Activated CD4-positive, alpha-beta T cell treated with anti-CD3 and anti-CD28 coated beads, Interleukin-2, amount 10 ng/mL, durations not matched to agents 7 days and 5 days (primary cell): Measurements from ENCODE around the gene CEP43. TPM values are rescaled to one million over a fixed set of nuclear protein-coding genes. Genes with fewer than 3 reads are reported as not detected.

Experiments
- CTCF ChIA-PET: fragments of 350-600 bp; sonication (Branson Sonifier 250); formaldehyde crosslinking; loops from one replicate; lab custom pipeline; 2021; ENCODE audit warnings: antibody characterized with exemption; lab: Charles Lee
- POLR2A ChIA-PET: fragments of 350-600 bp; sonication (Branson Sonifier 250); formaldehyde crosslinking; loops from one replicate; lab custom pipeline; 2021; ENCODE audit warnings: antibody characterized with exemption; lab: Charles Lee
- DNase-seq: peaks from one replicate; pipeline ENCODE4 v3.0.0-alpha.2; 2020
- H3K27ac Mint-ChIP-seq: one replicate; pipeline ENCODE4 v1.8.0; 2021; ENCODE audit warnings: mild to moderate bottlenecking, moderate library complexity, mixed read lengths
- H3K27me3 Mint-ChIP-seq: one replicate; pipeline ENCODE4 v1.8.0; 2021; ENCODE audit warnings: mixed read lengths
- H3K36me3 Mint-ChIP-seq: one replicate; pipeline ENCODE4 v1.8.0; 2021; ENCODE audit warnings: low read depth, mixed read lengths
- H3K4me1 Mint-ChIP-seq: one replicate; pipeline ENCODE4 v1.8.0; 2021; ENCODE audit warnings: mixed read lengths
- H3K4me3 Mint-ChIP-seq: one replicate; pipeline ENCODE4 v1.8.0; 2021; ENCODE audit warnings: mild to moderate bottlenecking, moderate library complexity, mixed read lengths
- H3K9me3 Mint-ChIP-seq: one replicate; pipeline ENCODE4 v1.8.0; 2021; ENCODE audit warnings: mixed read lengths
- total RNA-seq, 2 experiments: library from RNA; stranded (reverse); gene quantifications; one replicate each; pipeline ENCODE4 v1.2.3, GENCODE V29; 2021

Gene CEP43
- total RNA-seq, 2 experiments from 2014 or later: 20.9 to 23.5 TPM

DNA sequence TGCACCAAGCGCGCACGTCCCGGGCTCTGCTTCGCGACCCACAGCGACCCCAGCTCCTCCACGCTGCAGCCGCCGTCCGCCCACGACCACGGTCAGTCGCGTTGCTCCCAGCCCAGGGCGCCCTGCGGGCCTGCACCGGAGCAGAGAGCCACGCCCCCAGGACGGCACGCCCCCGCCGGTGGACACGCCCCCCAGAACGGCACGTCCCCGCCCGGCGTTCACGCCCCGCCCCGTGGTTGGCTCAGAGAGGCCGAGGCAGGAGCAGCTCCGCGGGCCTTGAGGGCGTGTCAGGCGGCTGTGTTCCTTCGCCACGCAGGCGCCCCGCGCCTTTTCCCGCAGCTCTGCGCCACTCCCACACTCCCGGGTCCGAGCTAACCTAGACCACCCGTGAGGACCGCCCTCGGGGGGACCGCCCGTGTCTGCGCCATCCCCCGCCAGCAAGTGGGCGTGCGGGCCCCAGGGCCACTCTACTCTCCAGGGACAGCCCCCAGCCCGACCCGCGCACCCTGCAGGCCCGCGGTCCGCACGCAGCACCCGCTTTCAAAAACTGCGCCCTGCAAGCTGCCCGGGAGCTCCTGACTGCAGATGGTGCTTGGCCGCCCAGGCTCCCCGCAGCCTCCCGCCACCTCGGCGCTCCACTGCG, 42.6 kb upstream of the CEP43 start, which contains the start of gene RNASET2:
TSS of gene RNASET2 (minus strand) at position 107 of the 643 bp plus-strand sequence. CDS start 368 bp downstream, outside the sequence.
- Mint-ChIP-seq H3K4me1 (peaks cover 71% of the 10 kb centered on the region), H3K9me3 (peaks cover 3% of the 10 kb centered on the region), H3K4me3 (peak within 1 kb of the TSS; percentile 90), H3K27me3 (no peaks in the 10 kb centered on the region), H3K36me3 (peaks cover 30% of the 10 kb centered on the region), H3K27ac (peak within 1 kb of the TSS; percentile 96)
- ChIA-PET CTCF (interaction anchor here (0.6 to 1.2 kb wide), 6 partner anchors 15 to 422 kb away, joined by 3 to 4 read pairs (median 3); no protein-coding TSS in a partner anchor), POLR2A (no interaction called here)
- DNase-seq: peak; percentile 98

DNA sequence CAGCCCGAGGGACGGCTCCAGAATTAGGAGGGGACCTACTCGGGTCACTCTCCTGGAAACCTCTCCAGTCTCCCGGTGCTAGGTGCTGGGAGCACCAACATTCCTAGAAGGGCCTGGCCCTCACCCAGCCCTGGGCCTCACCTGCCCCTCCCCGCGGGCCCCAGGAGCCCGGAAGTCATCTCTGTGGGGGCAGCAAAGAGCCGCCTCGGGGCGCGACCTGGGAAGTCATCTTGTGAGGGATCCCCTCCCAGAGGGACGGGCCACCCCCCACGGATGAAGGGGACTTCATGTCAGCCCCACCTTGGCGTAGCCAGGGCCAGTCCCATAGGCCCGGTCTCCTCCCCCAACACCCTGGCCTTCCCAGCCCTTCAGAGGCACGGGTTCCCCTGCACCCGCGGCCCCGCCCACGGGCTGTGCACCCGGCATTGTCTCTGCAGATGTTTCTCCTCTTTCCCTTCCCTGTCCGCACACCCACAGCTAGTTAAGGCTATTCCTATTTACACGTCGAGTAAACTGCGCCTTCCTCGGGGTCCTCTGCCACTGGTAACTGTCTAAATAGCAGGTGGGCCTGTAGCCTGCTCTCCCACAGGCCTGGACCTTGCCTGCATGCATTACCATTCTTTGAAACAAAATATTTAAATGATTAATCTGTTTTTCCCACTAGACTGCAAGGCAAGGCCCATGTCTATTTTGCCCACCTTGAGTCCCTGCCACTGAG, 42.0 kb upstream of the CEP43 start:
- peak; percentile 61 for DNase-seq
- ChIA-PET CTCF (interaction anchor here (0.9 to 1.2 kb wide), 4 partner anchors 14 to 94 kb away, joined by 3 to 4 read pairs (median 3); no protein-coding TSS in a partner anchor), POLR2A (no interaction called here)
- Mint-ChIP-seq H3K27ac (peak overlapping the region; percentile 96), H3K4me3 (peak overlapping the region; percentile 90), H3K9me3 (peaks cover 3% of the 10 kb centered on the region), H3K36me3 (peaks cover 30% of the 10 kb centered on the region), H3K27me3 (no peaks in the 10 kb centered on the region), H3K4me1 (peaks cover 66% of the 10 kb centered on the region)

DNA sequence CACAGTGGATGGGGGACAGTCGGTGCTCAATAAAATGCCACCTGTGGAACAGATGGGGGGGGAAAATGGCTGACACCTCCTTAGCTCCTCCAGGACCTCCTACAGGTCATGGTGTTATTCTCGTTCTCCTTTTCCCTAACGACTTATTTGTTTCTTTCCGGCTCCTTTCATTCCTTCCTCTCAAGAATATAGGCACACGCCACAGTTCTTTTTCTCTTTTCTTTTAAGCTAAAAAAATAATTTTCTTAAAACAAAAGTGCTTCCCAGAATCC, 41.5 kb upstream of the CEP43 start:
- peak overlapping the region; percentile 96 for H3K27ac Mint-ChIP-seq
- peaks cover 61% of the 10 kb centered on the region for H3K4me1 Mint-ChIP-seq
- peak overlapping the region; percentile 90 for H3K4me3 Mint-ChIP-seq
- ChIA-PET CTCF (interaction anchor here (0.5 to 1.2 kb wide), 3 partner anchors 13 to 1600 kb away, joined by 3 to 4 read pairs (median 3); no protein-coding TSS in a partner anchor), POLR2A (no interaction called here)
- no peaks in the 10 kb centered on the region for H3K27me3 Mint-ChIP-seq
- peaks cover 29% of the 10 kb centered on the region for H3K36me3 Mint-ChIP-seq
- H3K9me3 Mint-ChIP-seq: peaks cover 5% of the 10 kb centered on the region
- DNase-seq: no peak

DNA sequence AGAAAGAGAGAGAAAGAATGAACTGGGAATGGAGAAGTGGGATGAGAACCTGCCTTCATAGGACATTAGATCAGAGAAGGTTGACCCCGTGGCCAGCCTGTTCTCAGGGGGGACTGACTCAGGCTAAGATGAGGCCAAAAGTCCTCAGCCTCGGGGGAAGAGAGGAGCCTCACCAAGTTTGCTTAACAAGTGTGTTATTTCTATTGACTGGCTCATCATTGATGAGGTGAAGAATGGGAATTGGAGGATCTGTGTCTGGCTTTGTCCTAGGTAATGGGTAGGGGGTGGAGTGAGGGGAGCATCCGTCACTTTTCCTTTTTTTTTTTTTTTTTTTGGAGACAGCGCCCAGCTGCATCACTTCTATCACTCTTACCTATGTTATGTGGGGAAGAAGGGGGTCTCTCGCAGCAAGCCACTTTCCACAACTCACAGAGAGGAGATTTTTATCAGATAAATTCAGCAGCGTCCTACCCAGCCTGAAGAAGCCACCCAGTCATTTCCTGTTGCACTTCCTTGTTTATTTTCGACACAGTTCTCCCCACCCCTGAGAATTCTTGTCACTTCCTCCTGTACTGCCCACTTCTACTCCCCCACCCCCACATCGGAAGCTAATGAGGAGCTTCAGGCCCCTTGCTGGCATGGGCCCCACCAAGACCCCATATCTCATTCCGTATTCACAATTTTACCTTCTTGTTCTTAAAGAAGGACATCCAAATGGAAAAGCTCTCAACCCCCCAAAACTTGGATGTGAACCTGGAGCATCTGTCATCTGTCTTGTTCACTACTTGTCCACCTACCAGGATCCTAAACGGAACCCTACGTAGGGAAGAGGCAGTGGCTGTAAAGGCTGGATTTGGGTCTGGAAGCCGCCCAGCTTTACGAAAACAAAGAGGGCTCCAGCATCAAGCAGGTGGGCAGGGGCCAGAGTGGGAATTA, 40.0 kb upstream of the CEP43 start:
- Mint-ChIP-seq H3K36me3 (peaks cover 21% of the 10 kb centered on the region), H3K9me3 (peaks cover 9% of the 10 kb centered on the region), H3K4me1 (peaks cover 46% of the 10 kb centered on the region), H3K27me3 (no peaks in the 10 kb centered on the region), H3K4me3 (peak overlapping the region; percentile 90), H3K27ac (peak overlapping the region; percentile 96)
- peak; percentile 71 for DNase-seq
- CTCF ChIA-PET: interaction anchor here (0.7 to 1.3 kb wide), 3 partner anchors 22 to 185 kb away, joined by 3 to 5 read pairs (median 4); no protein-coding TSS in a partner anchor
- POLR2A ChIA-PET: no interaction called here

DNA sequence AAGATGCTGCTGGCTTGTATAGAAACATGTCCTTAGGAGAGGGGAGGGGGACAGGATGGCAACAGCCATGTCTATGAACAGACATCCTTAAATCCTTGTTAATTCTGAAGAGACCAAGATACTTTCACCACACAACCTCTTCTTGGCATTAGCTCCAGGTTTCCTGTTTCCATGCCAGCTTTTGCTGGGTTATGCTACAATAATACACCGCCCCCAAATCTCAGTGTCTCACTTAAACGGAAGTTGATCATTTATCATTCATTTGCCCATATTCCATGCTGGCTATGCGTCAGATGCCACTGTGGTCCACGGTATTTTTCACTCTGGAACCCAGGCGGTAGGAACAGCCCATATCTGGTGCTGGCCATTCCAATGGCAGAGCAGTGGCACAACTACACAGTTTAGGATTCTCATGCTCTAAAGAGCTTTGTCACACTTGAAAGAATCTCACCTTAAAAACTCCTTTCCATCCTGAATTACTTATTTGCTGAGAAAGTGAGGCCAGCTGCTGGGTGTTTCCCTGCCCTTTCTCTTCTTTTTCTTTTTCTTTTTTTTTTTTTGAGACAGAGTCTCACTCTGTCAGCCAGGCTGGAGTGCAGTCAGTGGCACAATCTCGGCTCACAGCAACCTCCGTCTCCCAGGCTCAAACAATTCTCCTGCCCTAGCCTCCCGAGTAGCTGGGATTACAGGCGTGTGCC, 39.1 kb upstream of the CEP43 start:
- H3K36me3 Mint-ChIP-seq: peaks cover 17% of the 10 kb centered on the region
- H3K9me3 Mint-ChIP-seq: peaks cover 10% of the 10 kb centered on the region
- no peaks in the 10 kb centered on the region for H3K27me3 Mint-ChIP-seq
- CTCF ChIA-PET: interaction anchor here (0.6 to 2.5 kb wide), 5 partner anchors 8 to 701 kb away, joined by 3 to 9 read pairs (median 4); no protein-coding TSS in a partner anchor
- H3K27ac Mint-ChIP-seq: peak overlapping the region; percentile 96
- peak overlapping the region; percentile 90 for H3K4me3 Mint-ChIP-seq
- POLR2A ChIA-PET: no interaction called here
- DNase-seq: no peak
- H3K4me1 Mint-ChIP-seq: peaks cover 41% of the 10 kb centered on the region

DNA sequence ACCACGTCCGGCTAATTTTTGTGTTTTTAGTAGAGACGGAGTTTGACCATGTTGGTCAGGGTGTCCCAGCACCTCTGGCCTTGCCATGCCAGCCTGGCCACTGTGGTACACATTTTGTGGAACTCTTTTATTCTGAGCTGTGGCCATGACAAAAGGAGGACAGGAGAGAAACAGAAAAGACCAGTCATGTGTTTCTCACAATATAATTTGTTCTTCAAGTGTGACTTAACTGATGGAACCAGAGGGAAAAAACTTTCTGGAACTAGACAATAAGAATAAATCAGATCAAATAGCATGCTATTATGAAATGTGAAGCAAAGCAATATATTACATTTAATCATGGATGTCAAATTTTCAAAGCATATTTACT, 38.6 kb upstream of the CEP43 start:
- ChIA-PET POLR2A (no interaction called here), CTCF (interaction anchor here (0.7 to 2.5 kb wide), 3 partner anchors 9 to 29 kb away, joined by 3 to 9 read pairs (median 3); no protein-coding TSS in a partner anchor)
- Mint-ChIP-seq H3K4me1 (peaks cover 37% of the 10 kb centered on the region), H3K9me3 (peaks cover 10% of the 10 kb centered on the region), H3K27ac (peak overlapping the region; percentile 96), H3K27me3 (no peaks in the 10 kb centered on the region), H3K4me3 (no peak overlapping the region), H3K36me3 (peaks cover 12% of the 10 kb centered on the region)
- no peak for DNase-seq

DNA sequence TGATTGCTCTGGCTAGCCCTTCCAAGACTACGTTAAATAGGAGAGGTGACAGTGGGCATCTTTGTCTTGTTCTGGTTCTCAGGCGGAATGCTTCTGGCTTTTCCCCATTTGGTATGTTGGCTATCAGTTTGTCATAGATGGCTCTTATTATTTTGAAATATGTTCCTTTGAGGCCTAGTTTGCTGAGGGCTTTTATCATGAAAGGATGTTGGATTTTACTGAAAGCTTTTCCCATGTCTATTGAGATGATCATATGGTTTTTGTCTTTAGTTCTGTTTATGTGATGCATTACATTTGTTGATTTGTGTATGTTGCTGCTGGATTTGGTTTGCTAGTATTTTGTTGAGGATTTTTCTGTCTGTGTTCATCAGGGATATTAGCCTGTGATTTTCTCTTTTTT, 32.9 kb upstream of the CEP43 start:
- peaks cover 36% of the 10 kb centered on the region for H3K36me3 Mint-ChIP-seq
- no peak overlapping the region for H3K4me3 Mint-ChIP-seq
- ChIA-PET POLR2A (no interaction called here), CTCF (no interaction called here)
- no peak for DNase-seq
- peaks cover 25% of the 10 kb centered on the region for H3K9me3 Mint-ChIP-seq
- no peak overlapping the region for H3K27ac Mint-ChIP-seq
- no peaks in the 10 kb centered on the region for H3K27me3 Mint-ChIP-seq
- H3K4me1 Mint-ChIP-seq: peaks cover 19% of the 10 kb centered on the region

DNA sequence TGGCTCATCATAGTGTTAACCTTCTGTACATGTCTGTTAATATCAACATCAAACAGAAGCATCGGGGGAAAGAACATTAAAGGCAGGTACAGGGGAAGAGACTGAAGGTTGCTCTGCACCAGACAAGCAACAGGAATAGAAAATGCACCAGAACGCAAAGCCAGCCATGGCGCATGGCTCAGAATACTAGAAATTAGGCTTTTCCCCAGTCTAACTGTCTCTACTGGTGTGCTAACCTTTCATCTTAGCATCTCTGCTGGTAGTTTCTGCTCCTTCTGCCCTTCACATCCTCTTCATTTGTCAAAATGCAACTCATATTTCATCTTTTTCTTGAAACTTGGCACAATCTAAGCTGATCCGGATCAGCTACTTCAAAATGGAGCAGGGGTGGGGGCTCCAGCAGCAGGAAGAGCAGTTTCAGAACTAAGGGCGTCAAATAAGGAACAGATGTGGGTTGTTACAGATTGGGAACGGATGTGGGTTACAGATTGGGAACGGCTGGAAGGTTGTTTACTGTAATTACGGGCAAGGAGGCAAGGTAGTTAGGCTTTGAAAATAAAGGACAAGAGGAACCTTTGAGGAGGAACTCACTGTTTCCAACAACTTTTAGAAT, 29.7 kb upstream of the CEP43 start:
- H3K36me3 Mint-ChIP-seq: peaks cover 51% of the 10 kb centered on the region
- POLR2A ChIA-PET: no interaction called here
- CTCF ChIA-PET: interaction anchor here (0.6 to 1.5 kb wide), 2 partner anchors 14 to 488 kb away, joined by 3 to 4 read pairs; no protein-coding TSS in a partner anchor
- DNase-seq: no peak
- peaks cover 22% of the 10 kb centered on the region for H3K4me1 Mint-ChIP-seq
- H3K27ac Mint-ChIP-seq: peak overlapping the region; percentile 77
- peaks cover 17% of the 10 kb centered on the region for H3K9me3 Mint-ChIP-seq
- H3K4me3 Mint-ChIP-seq: peak overlapping the region; percentile 4
- no peaks in the 10 kb centered on the region for H3K27me3 Mint-ChIP-seq

DNA sequence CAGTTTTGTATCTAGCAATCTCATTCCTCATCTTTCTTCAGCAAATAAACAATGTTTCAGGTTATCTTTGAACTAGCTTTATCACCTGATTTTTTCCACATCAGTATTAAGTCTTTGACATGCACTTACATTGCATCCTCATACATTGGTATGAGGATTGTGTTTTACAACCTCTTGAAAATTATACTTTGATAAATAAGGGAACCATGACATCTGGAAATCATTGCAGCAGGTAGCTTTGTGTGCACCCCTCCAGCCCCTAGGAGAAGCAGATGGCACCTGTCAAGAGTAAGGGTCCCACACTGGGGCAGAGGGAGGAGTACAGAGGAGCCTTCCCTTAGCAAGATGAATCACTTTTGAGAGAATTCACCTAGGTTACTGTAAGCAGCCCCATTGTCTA, 29.1 kb upstream of the CEP43 start:
- H3K4me1 Mint-ChIP-seq: peaks cover 22% of the 10 kb centered on the region
- ChIA-PET CTCF (interaction anchor here (0.6 to 1.5 kb wide), 2 partner anchors 13 to 489 kb away, joined by 3 to 4 read pairs; no protein-coding TSS in a partner anchor), POLR2A (no interaction called here)
- H3K27me3 Mint-ChIP-seq: no peaks in the 10 kb centered on the region
- no peak overlapping the region for H3K4me3 Mint-ChIP-seq
- DNase-seq: no peak
- peaks cover 17% of the 10 kb centered on the region for H3K9me3 Mint-ChIP-seq
- peaks cover 55% of the 10 kb centered on the region for H3K36me3 Mint-ChIP-seq
- H3K27ac Mint-ChIP-seq: peak overlapping the region; percentile 9

DNA sequence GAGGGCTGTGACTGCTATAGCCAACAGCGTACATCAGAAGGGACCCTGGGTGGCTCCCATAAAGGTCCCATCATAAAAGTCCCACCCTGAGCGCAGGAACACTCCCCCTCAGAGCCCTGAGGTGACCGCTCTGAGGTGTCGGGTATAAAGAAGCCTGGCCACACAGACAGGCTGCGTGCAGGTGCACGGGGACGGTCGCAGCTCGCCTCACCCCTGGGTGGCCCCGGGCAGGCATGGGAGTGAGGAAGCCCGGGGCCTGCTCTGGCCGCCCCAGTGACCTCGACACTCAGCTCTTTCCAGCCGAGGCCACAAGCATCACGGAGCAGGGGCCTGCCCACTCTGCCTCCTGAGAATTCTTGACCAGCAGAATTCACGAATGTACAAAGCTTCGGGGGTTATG, 28.4 kb upstream of the CEP43 start:
- peaks cover 55% of the 10 kb centered on the region for H3K36me3 Mint-ChIP-seq
- no peak for DNase-seq
- H3K9me3 Mint-ChIP-seq: peaks cover 17% of the 10 kb centered on the region
- ChIA-PET POLR2A (no interaction called here), CTCF (interaction anchor here (1.5 to 1.8 kb wide), 3 partner anchors 13 to 19 kb away, joined by 4 to 6 read pairs (median 4); no protein-coding TSS in a partner anchor)
- H3K4me3 Mint-ChIP-seq: no peak overlapping the region
- no peaks in the 10 kb centered on the region for H3K27me3 Mint-ChIP-seq
- no peak overlapping the region for H3K27ac Mint-ChIP-seq
- peaks cover 22% of the 10 kb centered on the region for H3K4me1 Mint-ChIP-seq

DNA sequence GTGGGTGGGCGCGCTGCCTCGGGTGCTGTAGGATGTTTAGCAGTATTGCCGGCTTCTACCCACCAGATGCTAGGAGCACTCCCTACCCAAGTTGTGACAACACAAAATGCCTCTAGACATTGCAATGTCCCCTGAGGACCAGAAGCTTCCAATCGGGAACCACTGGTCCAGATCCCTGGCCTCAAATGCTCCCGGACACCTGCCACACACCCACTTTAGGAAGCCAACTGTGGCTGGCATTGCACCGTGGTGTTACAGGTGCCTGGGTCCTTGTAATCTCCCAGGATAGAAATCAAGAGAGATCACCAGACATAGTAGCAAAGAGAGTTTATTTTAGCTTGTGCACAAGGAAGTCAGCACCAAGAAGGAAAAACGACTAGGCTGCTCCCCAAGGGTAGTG, 27.9 kb upstream of the CEP43 start:
- Mint-ChIP-seq H3K4me1 (peaks cover 22% of the 10 kb centered on the region), H3K27me3 (no peaks in the 10 kb centered on the region), H3K36me3 (peaks cover 53% of the 10 kb centered on the region), H3K27ac (no peak overlapping the region), H3K4me3 (no peak overlapping the region), H3K9me3 (peaks cover 13% of the 10 kb centered on the region)
- ChIA-PET POLR2A (no interaction called here), CTCF (interaction anchor here (0.6 to 1.8 kb wide), 4 partner anchors 14 to 20 kb away, joined by 3 to 6 read pairs (median 4); partner anchors contain the start of gene RNASET2)
- DNase-seq: no peak
